Measurements from ENCODE around the gene NAT8. TPM values are rescaled to one million over a fixed set of nuclear protein-coding genes. Genes with fewer than 3 reads are reported as not detected.

NAT8 gene
- not detected in 2 replicates for total RNA-seq

GRCh38 chr2:73642338-73643018 lies at the start of gene NAT8:
TSS of gene NAT8 (minus strand) at chr2:73642422. CDS start at chr2:73641628, 794 bp downstream.

Other genes with a start within 250 kb of the NAT8 start
- gene TPRKB, start 94.9 kb upstream of the NAT8 start, total RNA-seq, result 13.1 and 33.2 TPM in 2 replicates
- gene DUSP11, start 137.7 kb upstream of the NAT8 start, total RNA-seq, result 24.9 and 33.5 TPM in 2 replicates
- not detected in 2 replicates for gene C2orf78, start 141.8 kb upstream of the NAT8 start, total RNA-seq
- 24.3 and 26.8 TPM in 2 replicates for gene STAMBP, start 186.5 kb upstream of the NAT8 start, total RNA-seq